ENCODE results near the gene TFEB.

DNA sequence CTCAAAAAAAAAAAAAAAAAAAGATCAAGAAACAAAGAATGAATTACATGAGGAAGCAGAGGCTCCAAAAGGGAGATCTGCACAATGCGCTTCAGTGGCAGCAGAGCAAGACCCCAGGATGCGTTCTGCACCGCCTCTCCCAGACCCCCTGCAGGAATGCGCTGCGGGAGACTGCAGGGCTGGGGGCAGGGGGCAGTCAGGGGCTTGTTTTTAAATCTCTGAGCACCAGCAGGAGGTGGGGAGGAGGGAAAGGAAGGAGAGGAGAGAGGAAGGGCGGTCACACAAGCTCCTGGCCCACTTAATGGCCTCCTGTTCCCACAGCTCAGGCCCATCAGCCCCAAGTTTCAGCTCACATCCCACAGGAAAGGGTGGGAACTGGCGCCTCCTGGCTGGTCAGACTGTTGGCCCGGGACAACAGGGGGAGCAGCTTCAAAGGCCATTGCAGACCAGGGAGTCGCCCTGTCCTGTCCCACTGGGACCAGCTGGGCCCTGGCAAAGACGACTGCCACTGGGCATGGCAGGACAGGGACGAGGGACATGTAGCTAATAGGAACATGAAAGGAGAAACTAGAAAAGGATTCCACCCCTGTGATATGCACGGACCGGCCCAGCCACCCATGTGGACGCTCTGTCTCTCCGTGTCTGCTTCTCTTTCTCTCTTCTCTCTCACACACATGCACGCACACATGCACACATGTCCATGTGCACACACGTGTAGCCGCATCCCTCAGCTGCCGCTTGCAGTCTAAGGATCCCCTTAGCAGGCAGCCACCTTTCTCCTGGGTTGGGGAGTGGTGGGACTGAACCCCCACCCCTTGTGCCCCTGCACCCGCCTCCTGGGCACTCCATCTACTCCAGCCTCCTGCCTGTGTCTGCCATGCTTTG is 34.7 kb downstream of the TFEB start:
- no peak for TF ChIP-seq POLR2A (IDR thresholded peaks at IDR 0.05; ENCODE audit: low read length)
- no peak for TF ChIP-seq GATA1 (IDR thresholded peaks at IDR 0.05; ENCODE audit: low read depth, low read length)

Measured in erythroblast (primary cell).